ENCODE measurements around the gene AGBL3. TPM values are rescaled to one million over a fixed set of nuclear protein-coding genes. Genes with fewer than 3 reads are reported as not detected.
"Not testable (repeated sequence)": the region's sequence is repeated elsewhere in the genome, so short reads cannot be mapped to it uniquely, and the experiment has no call there.

The AGBL3 gene
- total RNA-seq, 4 donors from 2014 or later: 0.35 to 3.6 (median 0.55) TPM

- no peak for DNase-seq
- H3K4me3 ChIP-seq: peak overlapping the region; percentile 72 to 95 (median 82)
- intact Hi-C loops (cut with DNase I): loop anchor here (10.0 kb wide), 2 partner anchors 185 to 485 kb away; partner anchors contain the start of gene AGBL3
- peak overlapping the region; percentile 95 to 99 (median 97) for H3K27ac ChIP-seq
- H3K4me1 ChIP-seq: peaks cover 23 to 74% (median 52%) of the 10 kb centered on the region in 3 donors
- no peaks in the 10 kb centered on the region for H3K27me3 ChIP-seq
- TF ChIP-seq CTCF (IDR thresholded peaks at IDR 0.05): peak in 3 of 6 experiments; percentile 34 to 43 (median 37)
- peak in 1 of 4 donors; percentile 33 for TF ChIP-seq POLR2A (IDR thresholded peaks at IDR 0.05)
- H3K36me3 ChIP-seq: peaks cover 26 to 45% (median 27%) of the 10 kb centered on the region in 3 donors
- H3K9me3 ChIP-seq: no peaks in the 10 kb centered on the region
- 38 to 41% methylated on average over 11 of the region's 11 CpGs for WGBS, 2 donors
Measured at GRCh38 chr7:135169141-135169963, 183.0 kb downstream of the AGBL3 start.

GRCh38 chr7:135169964-135170273, 183.6 kb downstream of the AGBL3 start:
- Histone ChIP-seq H3K27ac (peak overlapping the region; percentile 95 to 99 (median 97)), H3K27me3 (no peaks in the 10 kb centered on the region), H3K9me3 (no peaks in the 10 kb centered on the region), H3K36me3 (peaks cover 21 to 39% (median 23%) of the 10 kb centered on the region in 3 donors), H3K4me3 (peak overlapping the region; percentile 72 to 95 (median 82)), H3K4me1 (peaks cover 23 to 70% (median 52%) of the 10 kb centered on the region in 3 donors)
- intact Hi-C loops (cut with DNase I): loop anchor here (10.0 kb wide), 2 partner anchors 185 to 485 kb away; partner anchors contain the start of gene AGBL3
- TF ChIP-seq CTCF (IDR thresholded peaks at IDR 0.05) (no peak), POLR2A (IDR thresholded peaks at IDR 0.05) (no peak)
- 6% methylated on average over 3 of the region's 17 CpGs; no CpG with 5 or more reads in 1 of the 2 donors for WGBS, 2 donors
- no peak for DNase-seq

GRCh38 chr7:135170274-135170997, 184.1 kb downstream of the AGBL3 start, which contains the start of gene CYREN:
CYREN (minus strand) TSS chr7:135170707; CDS start chr7:135168922, 1,785 bp downstream.
- H3K4me1 ChIP-seq: peaks cover 23 to 70% (median 53%) of the 10 kb centered on the region in 3 donors
- H3K4me3 ChIP-seq: peak within 1 kb of the TSS; percentile 72 to 95 (median 82)
- 0 to 1% methylated on average over 2 to 15 of the region's 77 CpGs for WGBS, 2 donors
- TF ChIP-seq POLR2A (IDR thresholded peaks at IDR 0.05): peak in 3 of 4 donors; percentile 19 to 83 (median 70)
- peak; percentile 58 to 86 (median 70) for TF ChIP-seq CTCF (IDR thresholded peaks at IDR 0.05)
- DNase-seq: peak; percentile 51
- intact Hi-C loops (cut with DNase I): no loop called here
- H3K9me3 ChIP-seq: no peaks in the 10 kb centered on the region
- H3K27ac ChIP-seq: peak within 1 kb of the TSS; percentile 95 to 99 (median 97)
- no peaks in the 10 kb centered on the region for H3K27me3 ChIP-seq
- peaks cover 16 to 34% (median 18%) of the 10 kb centered on the region in 3 donors for H3K36me3 ChIP-seq

- 13 to 17% methylated on average over 12 of the region's 12 CpGs for WGBS, 2 donors
- DNase-seq; H3K27me3 ChIP-seq; intact Hi-C loops (cut with DNase I); H3K9me3 ChIP-seq: not testable (repeated sequence)
- Histone ChIP-seq H3K4me3 (peak overlapping the region; percentile 72 to 95 (median 82)), H3K4me1 (peaks cover 23 to 72% (median 54%) of the 10 kb centered on the region in 3 donors), H3K27ac (peak overlapping the region; percentile 95 to 99 (median 97)), H3K36me3 (peaks cover 12 to 28% (median 16%) of the 10 kb centered on the region in 3 donors)
Measured at GRCh38 chr7:135170998-135171481, 184.7 kb downstream of the AGBL3 start.

GRCh38 chr7:135171581-135172291, 185.4 kb downstream of the AGBL3 start:
- H3K9me3 ChIP-seq; DNase-seq; intact Hi-C loops (cut with DNase I); H3K27me3 ChIP-seq: not testable (repeated sequence)
- 39 to 48% methylated on average over 12 to 16 of the region's 19 CpGs for WGBS, 2 donors
- Histone ChIP-seq H3K36me3 (peaks cover 7 to 21% (median 12%) of the 10 kb centered on the region in 3 donors), H3K27ac (peak overlapping the region; percentile 95 to 99 (median 97)), H3K4me1 (peaks cover 27 to 76% (median 53%) of the 10 kb centered on the region in 3 donors), H3K4me3 (peak overlapping the region in 2 of 4 donors; percentile 72 to 89)

GRCh38 chr7:135173916-135174315, 187.6 kb downstream of the AGBL3 start:
- H3K9me3 ChIP-seq; intact Hi-C loops (cut with DNase I); H3K27me3 ChIP-seq; H3K4me3 ChIP-seq; H3K36me3 ChIP-seq; H3K27ac ChIP-seq; DNase-seq: not testable (repeated sequence)
- peaks cover 29 to 76% (median 53%) of the 10 kb centered on the region in 3 donors for H3K4me1 ChIP-seq
- 75 to 80% methylated on average over 4 of the region's 4 CpGs for WGBS, 2 donors
